ENCODE data around the gene ZNF521.
"Not testable (repeated sequence)": the region's sequence is repeated elsewhere in the genome, so short reads cannot be mapped to it uniquely, and the experiment has no call there.

ZNF521 gene

DNA sequence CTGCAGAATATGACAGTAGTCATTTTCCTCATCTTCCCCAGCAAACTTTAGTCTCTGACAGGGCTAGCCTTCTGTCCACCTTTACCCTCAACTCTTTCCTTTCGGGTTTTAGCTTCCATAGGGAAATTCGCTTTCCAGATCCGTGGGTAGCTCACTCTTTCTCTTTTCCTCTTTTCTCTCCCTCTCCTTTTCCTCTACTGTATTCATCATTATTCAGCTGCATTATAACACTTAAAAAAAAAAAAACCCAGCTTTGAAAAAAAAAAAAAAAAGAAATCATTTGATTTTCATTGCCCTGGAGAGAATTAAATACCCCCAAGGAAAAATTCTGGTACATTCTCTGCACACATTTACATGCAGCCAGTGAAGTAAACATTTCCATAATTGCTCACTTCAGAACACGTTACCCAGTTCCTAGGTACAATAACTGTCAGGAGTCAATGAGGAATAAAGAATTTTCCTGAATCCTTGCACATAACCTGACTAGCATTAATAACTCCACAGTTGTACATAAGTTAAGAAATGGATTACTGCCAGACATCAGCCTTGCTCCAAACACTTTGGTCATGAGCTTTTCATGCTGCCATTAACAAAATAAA lies 63.5 kb downstream of the ZNF521 start:
- DNase-seq: no peak

GRCh38 chr18:25287106-25287505 lies 64.9 kb downstream of the ZNF521 start:
- DNase-seq: no peak

GRCh38 chr18:25284861-25285550 lies 67.0 kb downstream of the ZNF521 start:
- no peak for DNase-seq

DNA sequence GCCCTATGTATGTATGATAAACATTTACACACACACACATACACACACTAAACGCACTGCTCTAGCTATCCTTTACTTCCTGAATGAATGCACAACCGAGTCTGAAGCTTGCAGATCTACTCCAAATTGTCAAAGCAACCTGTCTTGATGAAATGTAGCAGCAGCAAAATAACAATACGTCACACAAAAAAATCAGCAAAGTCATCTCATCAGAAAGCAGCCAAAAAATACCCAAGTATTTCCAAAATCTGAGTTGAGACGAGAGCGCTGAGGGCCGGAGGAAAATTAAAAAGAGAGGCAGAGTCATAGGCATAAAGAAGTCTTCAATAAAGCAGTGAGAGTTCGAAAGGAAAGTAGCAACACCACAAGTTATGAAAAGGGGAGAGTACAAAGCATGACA lies 67.7 kb downstream of the ZNF521 start:
- no peak for DNase-seq

DNA sequence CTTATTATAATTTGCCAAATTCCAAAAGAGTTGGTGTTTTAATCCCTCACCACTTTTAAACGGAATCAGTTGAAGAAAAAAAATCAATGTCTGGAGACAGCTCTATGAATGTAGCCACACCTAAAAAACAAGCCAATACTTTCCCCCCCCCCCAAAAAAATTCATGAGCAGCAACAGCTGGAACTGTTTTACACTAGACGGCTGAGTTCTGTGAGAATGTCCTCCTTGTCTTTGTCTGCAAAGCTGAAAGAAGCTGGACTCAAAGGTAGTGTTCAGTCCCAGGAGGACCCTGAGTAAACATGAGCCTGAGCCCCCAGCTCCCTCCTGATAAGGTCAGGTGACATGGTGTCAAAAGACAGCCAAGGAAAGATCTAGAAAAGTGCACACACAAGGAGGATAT lies 68.2 kb downstream of the ZNF521 start:
- no peak for DNase-seq

DNA sequence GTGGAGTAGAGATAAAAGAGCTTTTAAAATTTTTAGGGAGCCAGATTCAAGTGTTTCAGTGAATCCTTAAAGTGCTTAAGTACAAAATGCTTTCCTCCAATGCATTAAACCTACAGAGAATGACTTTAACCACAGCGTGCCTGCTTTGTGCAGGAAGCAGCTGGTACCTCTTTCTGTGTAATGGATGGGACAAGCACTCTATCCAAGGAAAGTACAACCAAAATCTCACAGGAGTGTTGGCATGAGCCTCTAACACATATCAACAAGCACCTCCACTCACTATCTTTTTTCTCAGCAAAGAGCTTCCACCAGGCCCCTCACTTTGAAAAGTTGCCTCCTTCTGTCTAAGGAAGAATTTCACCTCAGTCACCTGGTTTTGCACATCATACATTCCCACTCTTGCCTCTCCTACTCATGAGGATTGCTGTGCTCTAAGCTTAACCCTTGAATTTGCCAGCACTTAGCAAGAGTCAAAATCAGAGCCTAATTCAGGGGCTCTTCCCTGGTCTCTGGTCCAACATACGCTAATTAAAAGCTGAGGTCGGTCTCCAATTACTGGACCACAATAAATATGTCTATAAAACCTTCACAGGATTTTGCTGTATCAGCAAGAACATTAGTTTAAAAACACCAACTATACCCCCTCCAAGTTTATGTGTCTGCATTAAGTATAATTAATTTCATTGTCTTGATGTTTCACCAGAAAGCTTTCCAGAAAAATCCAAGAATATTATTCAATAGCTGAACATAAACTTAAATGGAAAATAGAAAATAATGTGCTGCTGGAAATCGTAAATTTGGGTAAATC lies 68.9 kb downstream of the ZNF521 start:
- no peak for DNase-seq

DNA sequence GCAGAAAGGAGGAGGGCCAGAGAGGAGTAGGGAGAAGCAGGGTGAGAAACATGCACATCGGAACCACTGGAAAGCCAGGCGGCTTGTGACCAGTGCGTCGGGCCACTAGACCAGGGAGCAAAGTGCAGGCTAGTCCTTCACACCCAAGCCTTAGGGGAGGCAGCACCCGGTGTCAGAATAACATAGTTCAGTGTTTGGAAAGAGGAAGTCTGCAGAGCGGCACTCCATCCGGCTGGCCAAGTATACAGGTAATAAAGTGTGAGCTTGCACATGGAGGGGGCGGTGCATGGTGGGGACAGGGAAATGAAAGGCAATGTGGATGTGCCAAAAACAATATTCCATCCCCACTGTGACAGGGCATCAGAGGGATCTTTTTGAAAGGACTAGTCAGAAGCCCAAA lies 69.7 kb downstream of the ZNF521 start:
- no peak for DNase-seq

DNA sequence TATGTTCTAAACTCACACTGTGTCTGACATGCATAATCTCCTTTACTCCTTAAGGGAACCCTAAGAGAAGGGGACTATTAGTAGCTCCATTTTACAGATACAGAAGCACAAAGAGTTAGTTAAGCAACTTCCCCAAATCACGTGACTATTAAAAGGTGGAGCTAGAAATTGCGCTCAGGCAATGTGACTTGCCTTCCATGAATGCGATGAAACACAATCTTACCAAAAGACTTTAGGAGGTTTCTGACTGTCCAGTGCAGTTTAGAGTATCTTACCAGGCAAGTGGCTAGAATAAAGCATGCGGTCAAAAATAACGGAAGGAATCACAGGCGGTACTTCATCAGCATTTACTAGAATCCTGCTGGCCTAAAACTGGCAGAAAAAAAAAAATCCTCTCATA lies 70.4 kb downstream of the ZNF521 start:
- no peak for DNase-seq

GRCh38 chr18:25279961-25280360 lies 72.0 kb downstream of the ZNF521 start:
- no peak for DNase-seq

DNA sequence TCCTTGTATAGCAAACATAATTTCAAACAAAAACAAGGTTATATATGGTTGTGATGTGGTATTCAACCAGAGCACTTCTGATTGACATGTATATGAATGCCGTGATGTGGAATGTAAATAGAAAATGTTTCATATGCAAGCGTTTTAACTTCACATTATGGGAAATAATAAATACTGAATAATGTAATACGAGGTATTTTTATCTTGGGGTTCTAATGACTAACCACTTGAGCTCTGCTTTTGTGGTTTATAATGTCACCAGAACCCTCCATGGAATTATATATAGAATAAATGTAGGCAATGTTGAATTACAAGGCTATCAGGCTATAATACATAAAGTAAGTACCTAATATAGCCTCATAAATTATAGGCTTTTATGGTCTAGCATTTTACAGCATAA lies 72.4 kb downstream of the ZNF521 start:
- no peak for DNase-seq

DNA sequence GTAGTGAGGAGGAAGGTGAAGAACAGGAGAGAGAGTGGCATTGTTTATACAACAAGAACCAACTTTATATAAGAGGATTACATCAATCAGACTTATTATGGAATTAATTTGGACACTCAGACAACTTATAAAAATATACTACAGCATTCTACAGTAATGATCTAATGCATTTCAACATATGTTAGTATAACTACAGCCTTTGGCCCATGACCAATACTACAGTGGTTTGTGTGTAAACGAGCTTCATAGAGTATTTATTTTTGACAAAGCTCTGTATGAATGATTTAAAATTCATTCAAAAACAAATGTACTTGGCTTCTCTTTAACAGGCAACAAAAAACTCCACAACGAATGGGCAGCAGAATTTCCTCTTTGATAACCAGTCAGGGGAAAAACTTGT lies 72.8 kb downstream of the ZNF521 start:
- no peak for DNase-seq

DNA sequence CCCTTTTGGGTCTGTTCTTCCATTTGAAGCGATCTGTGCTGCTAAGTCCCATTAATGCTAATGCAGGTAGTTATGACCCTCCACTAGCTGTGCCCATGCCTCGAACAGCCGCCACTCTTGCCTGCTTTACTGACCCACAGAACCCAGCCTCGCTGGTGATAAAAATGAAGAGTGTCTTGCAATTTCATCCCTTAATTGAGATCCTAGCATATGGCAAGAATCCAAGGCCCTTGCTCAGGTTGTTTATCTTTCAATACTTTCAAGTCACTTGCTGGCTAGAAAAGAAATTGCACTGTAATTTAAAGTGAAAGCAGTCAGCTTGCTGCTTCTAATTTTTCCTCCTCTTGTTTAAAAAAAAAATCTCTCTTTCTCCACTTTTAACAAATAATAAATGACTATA lies 73.6 kb downstream of the ZNF521 start:
- DNase-seq: no peak

GRCh38 chr18:25275412-25276001 lies 76.5 kb downstream of the ZNF521 start:
- no peak for DNase-seq

DNA sequence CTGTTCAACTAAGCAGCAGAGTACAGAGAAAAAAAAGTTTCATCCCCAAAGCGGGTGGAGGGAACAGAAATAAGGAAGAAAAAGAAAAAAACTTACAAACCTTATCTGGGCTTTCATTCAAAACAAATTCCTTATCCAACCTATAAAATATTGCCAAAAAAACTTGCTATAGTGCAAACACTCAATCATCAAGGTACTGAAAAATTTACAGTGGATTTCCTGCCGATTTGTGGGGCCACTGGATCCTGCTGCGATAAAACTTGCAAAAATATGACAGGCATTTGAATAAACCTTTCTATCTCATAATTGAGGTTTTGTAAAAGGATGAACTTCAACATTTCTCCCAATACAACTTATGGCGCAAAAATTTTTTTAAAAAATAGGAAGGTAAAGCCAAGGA lies 77.0 kb downstream of the ZNF521 start:
- no peak for DNase-seq

DNA sequence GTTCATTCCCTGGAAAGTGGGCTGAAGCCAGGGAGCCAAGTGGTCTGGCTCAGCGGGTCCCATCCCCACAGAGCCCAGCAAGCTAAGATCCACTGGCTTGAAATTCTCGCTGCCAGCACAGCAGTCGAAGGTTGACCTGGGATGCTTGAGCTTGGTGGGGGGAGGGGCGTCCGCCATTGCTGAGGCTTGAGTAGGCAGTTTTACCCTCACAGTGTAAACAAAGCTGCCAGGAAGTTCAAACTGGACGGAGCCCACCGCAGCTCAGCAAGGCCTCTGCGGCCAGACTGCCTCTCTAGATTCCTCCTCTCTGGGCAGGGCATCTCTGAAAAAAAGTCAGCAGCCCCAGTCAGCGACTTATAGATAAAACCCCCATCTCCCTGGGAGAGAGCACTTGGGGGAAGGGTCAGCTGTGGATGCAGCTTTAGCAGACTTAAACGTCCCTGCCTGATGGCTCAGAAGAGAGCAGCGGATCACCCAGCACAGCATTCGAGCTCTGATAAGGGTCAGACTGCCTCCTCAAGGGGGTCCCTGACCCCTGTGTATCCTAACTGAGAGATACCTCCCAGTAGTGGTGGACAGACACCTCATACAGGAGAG lies 84.9 kb downstream of the ZNF521 start:
- not testable (repeated sequence) for DNase-seq

- no peak for DNase-seq
Measured at GRCh38 chr18:25262920-25263319, 89.0 kb downstream of the ZNF521 start.

DNA sequence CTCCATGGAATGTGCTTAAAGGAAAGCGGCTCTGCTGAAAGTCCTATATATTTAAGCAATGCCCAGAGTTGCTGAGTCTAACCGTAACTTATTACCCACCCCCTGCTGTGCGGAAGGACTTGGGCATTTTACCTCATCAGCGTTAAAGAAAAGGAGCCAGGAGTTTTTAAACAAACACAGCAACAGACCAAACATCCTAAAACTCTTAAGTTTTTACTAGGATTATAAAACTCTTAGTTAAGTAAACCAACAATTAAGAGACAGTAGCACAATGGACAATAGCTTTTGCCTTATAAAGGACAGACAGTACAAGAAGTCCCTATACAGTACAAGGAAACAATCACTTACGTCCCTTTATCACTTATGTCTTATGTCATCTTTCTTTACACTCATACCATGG lies 90.2 kb downstream of the ZNF521 start:
- DNase-seq: no peak

DNA sequence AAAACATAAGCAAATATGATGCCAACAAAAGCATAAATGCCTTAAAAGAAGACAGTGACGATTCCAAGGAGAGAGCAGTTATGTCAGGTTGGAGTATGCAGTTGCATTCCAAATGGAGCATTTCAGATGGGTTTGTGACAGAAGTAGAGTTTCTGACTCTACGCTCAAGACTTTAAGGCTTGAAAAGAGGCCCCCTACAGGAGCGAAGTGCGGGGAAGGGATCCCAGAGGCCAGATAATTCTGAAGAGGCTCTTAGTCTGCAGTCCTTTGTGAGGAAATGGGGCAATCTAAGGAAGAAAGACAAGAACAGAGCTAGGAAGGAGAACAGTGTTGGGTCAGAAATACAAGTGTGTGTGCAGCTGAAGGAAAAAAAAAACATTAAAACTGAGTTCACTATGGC lies 95.5 kb downstream of the ZNF521 start:
- no peak for DNase-seq

GRCh38 chr18:25253779-25254178 lies 98.2 kb downstream of the ZNF521 start:
- DNase-seq: no peak

DNA sequence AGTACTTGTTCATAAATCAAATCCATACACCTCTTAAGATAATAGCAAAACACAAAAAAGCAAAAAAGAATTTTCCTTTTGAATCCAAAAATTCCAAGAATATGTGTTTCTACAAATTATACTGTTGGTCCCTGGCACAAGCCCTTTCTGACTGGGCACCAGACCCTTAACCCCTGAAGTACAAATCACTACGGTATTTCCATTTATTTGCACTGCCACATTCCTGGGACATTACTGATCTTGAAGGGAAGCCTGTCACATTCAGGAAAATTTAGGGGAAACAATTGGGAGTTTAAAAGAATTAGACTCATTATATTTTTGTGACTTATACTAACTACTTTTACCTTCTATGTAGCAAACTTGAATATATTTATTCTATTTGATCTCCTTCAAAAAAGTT lies 98.8 kb downstream of the ZNF521 start:
- DNase-seq: no peak

DNA sequence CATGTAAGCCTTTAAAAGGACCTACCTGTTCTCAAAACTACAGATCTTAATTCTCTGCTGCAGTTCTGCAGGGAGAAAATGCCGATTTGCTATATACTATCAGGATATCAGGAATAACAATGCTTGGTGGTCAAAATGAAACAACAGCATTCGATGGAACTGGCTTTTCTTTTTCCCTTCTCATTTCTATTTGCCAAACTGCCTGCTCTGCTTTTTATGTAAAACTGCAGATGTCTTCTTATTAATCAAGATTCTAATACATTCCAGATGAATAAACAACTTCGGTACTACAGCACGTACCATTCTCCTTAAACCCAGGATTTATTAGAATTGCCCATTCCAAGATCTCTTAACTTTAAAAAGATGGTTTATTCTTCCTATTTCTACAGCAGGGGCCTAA lies 100.9 kb downstream of the ZNF521 start:
- DNase-seq: no peak

DNA sequence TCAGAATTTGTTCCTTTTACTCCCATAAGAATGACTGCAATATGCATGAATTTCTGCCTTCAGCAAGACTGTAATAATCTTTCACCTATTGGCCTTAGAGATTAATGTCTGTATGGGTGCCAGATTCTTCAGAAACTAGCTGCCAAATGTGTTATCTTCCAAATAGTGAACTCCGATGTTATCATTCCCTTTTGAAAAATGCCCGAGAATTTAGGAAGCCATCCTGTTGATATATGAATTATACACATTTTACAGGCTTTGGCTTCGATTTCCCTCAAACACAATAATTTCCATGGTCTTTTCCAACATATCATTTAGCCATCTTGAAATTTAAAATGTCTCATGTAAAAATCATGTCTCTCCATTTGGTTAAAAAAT lies 101.5 kb downstream of the ZNF521 start:
- no peak for DNase-seq

GRCh38 chr18:25248755-25249154 lies 103.2 kb downstream of the ZNF521 start:
- DNase-seq: no peak

DNA sequence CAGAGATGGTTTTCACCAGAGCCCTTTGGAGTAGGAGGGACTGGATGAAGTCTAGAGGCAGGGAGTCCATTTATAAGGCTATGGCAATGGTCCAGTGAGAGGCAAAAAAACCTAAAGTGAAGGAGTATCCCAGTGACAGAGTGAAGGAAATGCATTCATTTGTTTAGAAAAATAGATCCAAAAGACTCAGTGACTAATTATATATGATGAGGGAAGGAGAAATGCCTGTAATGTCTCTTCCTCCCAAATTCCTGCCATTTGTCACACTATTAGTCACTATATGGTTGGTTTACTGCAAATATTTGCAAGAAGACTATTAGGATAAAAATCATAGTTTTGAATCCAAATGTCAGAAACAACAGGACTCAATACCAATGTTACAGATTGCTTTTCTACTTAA lies 104.2 kb downstream of the ZNF521 start:
- no peak for DNase-seq

All from activated T-cell treated with anti-CD3 and anti-CD28 coated beads, Interleukin-2, amount 50 U/mL, for 1 hour (primary cell).